Common myeloid progenitor, CD34-positive (primary cell): Measurements from ENCODE around the gene CCDC170.

ENCODE experiments used
- CTCF ChIA-PET: fragments of 350-600 bp; sonication (Branson Sonifier 250); formaldehyde crosslinking; loops from one replicate; lab custom pipeline; 2021; ENCODE audit warnings: antibody characterized with exemption; lab: Charles Lee
- POLR2A ChIA-PET: fragments of 350-600 bp; sonication (Branson Sonifier 250); formaldehyde crosslinking; loops from one replicate; lab custom pipeline; 2021; ENCODE audit warnings: antibody characterized with exemption; lab: Charles Lee
- DNase-seq, 3 donors: peaks; one replicate each; pipeline versions ENCODE4 v3.0.0 to v3.0.0-alpha.2; 2013
- H3K27ac ChIP-seq, 2 experiments: 1 replicate in 1 of 2; 2 replicates in 1 of 2; pipeline ENCODE4 v1.7.0; 2013; ENCODE audit warnings: inconsistent platforms in 2 of 2, low read length in 2 of 2, mild to moderate bottlenecking in 2 of 2, low read depth in 1 of 2, moderate library complexity in 1 of 2; ENCODE audit not compliant: severe bottlenecking in 2 of 2, insufficient read depth in 1 of 2, poor library complexity in 1 of 2
- H3K27me3 ChIP-seq, 5 experiments: replicated peaks in 2 of 5; 1 replicate in 3 of 5; 2 replicates in 2 of 5; pipeline versions ENCODE4 v1.6.1 to v1.7.0; 2013; ENCODE audit warnings: low read length in 4 of 5, mild to moderate bottlenecking in 2 of 5, moderate library complexity in 2 of 5, inconsistent platforms in 1 of 5; ENCODE audit not compliant: insufficient read depth in 5 of 5, control insufficient read depth in 4 of 5
- H3K36me3 ChIP-seq, 4 experiments: 1 replicate in 2 of 4; 2 replicates in 2 of 4; pipeline versions ENCODE4 v1.6.1 to v1.7.0; 2013; ENCODE audit warnings: low read length in 3 of 4, control low read depth in 1 of 4, mild to moderate bottlenecking in 1 of 4; ENCODE audit not compliant: control insufficient read depth in 4 of 4, insufficient read depth in 4 of 4
- H3K4me1 ChIP-seq, 4 experiments: 1 replicate in 3 of 4; 2 replicates in 1 of 4; pipeline versions ENCODE4 v1.6.1 to v1.7.1; 2013; ENCODE audit warnings: low read length in 3 of 4, mild to moderate bottlenecking in 3 of 4, control low read depth in 1 of 4, inconsistent platforms in 1 of 4, moderate library complexity in 1 of 4; ENCODE audit not compliant: control insufficient read depth in 4 of 4, insufficient read depth in 4 of 4; ENCODE audit errors: control extremely low read depth in 1 of 4
- H3K4me3 ChIP-seq, 7 experiments: 1 replicate in 4 of 7; 2 replicates in 3 of 7; pipeline versions ENCODE4 v1.5.1 to v1.7.0; 2013; ENCODE audit warnings: mild to moderate bottlenecking in 7 of 7, low read length in 6 of 7, moderate library complexity in 6 of 7, inconsistent platforms in 2 of 7, low read depth in 2 of 7, control low read depth in 1 of 7; ENCODE audit not compliant: insufficient read depth in 4 of 7, control insufficient read depth in 1 of 7; ENCODE audit errors: extremely low read depth in 1 of 7
- H3K9me3 ChIP-seq, 5 experiments: 1 replicate in 4 of 5; 2 replicates in 1 of 5; pipeline versions ENCODE4 v1.6.1 to v1.7.1; 2013; ENCODE audit warnings: low read length in 4 of 5, mild to moderate bottlenecking in 2 of 5, inconsistent platforms in 1 of 5, low read depth in 1 of 5, moderate library complexity in 1 of 5; ENCODE audit not compliant: control insufficient read depth in 4 of 5, insufficient read depth in 2 of 5; ENCODE audit errors: control extremely low read depth in 1 of 5
- whole genome bisulfite sequencing: methylation state at CpG from one replicate; pipeline ENCODE4 v1.1.5; 2013; ENCODE audit not compliant: insufficient coverage; 5-methylcytosine and 5-hydroxymethylcytosine counted together

Gene CCDC170

GRCh38 chr6:151577257-151577656, 83.4 kb downstream of the CCDC170 start:
- DNase-seq: no peak
- H3K36me3 ChIP-seq: no peaks in the 10 kb centered on the region
- no peaks in the 10 kb centered on the region for H3K4me1 ChIP-seq
- CTCF ChIA-PET: no interaction called here
- H3K27me3 ChIP-seq: no peaks in the 10 kb centered on the region
- H3K4me3 ChIP-seq: no peak overlapping the region
- POLR2A ChIA-PET: no interaction called here
- no peak overlapping the region for H3K27ac ChIP-seq
- H3K9me3 ChIP-seq: peaks cover 0 to 8% (median 0%) of the 10 kb centered on the region in 5 experiments
- 100% methylated on average over 2 of the region's 5 CpGs for WGBS

- WGBS: 100% methylated on average over 1 of the region's 2 CpGs
- Histone ChIP-seq H3K27me3 (no peaks in the 10 kb centered on the region), H3K9me3 (peaks cover 0 to 11% (median 0%) of the 10 kb centered on the region in 5 experiments), H3K27ac (no peak overlapping the region), H3K4me1 (peaks cover 0 to 5% (median 1%) of the 10 kb centered on the region in 4 experiments), H3K4me3 (no peak overlapping the region), H3K36me3 (no peaks in the 10 kb centered on the region)
- no peak for DNase-seq
- CTCF ChIA-PET: no interaction called here
- POLR2A ChIA-PET: no interaction called here
Observed at GRCh38 chr6:151585741-151586140, 91.9 kb downstream of the CCDC170 start.

GRCh38 chr6:151589667-151590066, 95.8 kb downstream of the CCDC170 start:
- H3K27ac ChIP-seq: no peak overlapping the region
- ChIA-PET CTCF (no interaction called here), POLR2A (no interaction called here)
- peaks cover 0 to 10% (median 2%) of the 10 kb centered on the region in 4 experiments for H3K4me1 ChIP-seq
- H3K4me3 ChIP-seq: no peak overlapping the region
- H3K9me3 ChIP-seq: peaks cover 0 to 12% (median 7%) of the 10 kb centered on the region in 5 experiments
- 98% methylated on average over 6 of the region's 6 CpGs for WGBS
- no peaks in the 10 kb centered on the region for H3K36me3 ChIP-seq
- no peaks in the 10 kb centered on the region for H3K27me3 ChIP-seq
- DNase-seq: no peak

- ChIA-PET POLR2A (no interaction called here), CTCF (no interaction called here)
- Histone ChIP-seq H3K4me1 (peaks cover 0 to 10% (median 2%) of the 10 kb centered on the region in 4 experiments), H3K36me3 (no peaks in the 10 kb centered on the region), H3K9me3 (peaks cover 0 to 12% (median 7%) of the 10 kb centered on the region in 5 experiments), H3K27me3 (no peaks in the 10 kb centered on the region), H3K27ac (no peak overlapping the region), H3K4me3 (no peak overlapping the region)
- no peak for DNase-seq
- WGBS: no CpG with 5 or more reads among the region's 2 CpGs
Observed at GRCh38 chr6:151590742-151591141, 96.9 kb downstream of the CCDC170 start.

- DNase-seq: no peak
- ChIA-PET POLR2A (no interaction called here), CTCF (no interaction called here)
- peaks cover 0 to 10% (median 2%) of the 10 kb centered on the region in 4 experiments for H3K4me1 ChIP-seq
- no peak overlapping the region for H3K4me3 ChIP-seq
- peaks cover 0 to 12% (median 7%) of the 10 kb centered on the region in 5 experiments for H3K9me3 ChIP-seq
- WGBS: 100% methylated on average over 4 of the region's 9 CpGs
- H3K27ac ChIP-seq: no peak overlapping the region
- H3K27me3 ChIP-seq: no peaks in the 10 kb centered on the region
- no peaks in the 10 kb centered on the region for H3K36me3 ChIP-seq
Observed at GRCh38 chr6:151592449-151593159, 98.8 kb downstream of the CCDC170 start.

- no peak for DNase-seq
- no peaks in the 10 kb centered on the region for H3K27me3 ChIP-seq
- H3K27ac ChIP-seq: no peak overlapping the region
- H3K4me3 ChIP-seq: no peak overlapping the region
- H3K36me3 ChIP-seq: no peaks in the 10 kb centered on the region
- peaks cover 0 to 9% (median 0%) of the 10 kb centered on the region in 5 experiments for H3K9me3 ChIP-seq
- CTCF ChIA-PET: no interaction called here
- WGBS: 97% methylated on average over 3 of the region's 4 CpGs
- H3K4me1 ChIP-seq: peaks cover 0 to 3% (median 2%) of the 10 kb centered on the region in 4 experiments
- POLR2A ChIA-PET: no interaction called here
Observed at GRCh38 chr6:151609146-151609902, 115.5 kb downstream of the CCDC170 start.

- Histone ChIP-seq H3K27me3 (no peaks in the 10 kb centered on the region), H3K36me3 (no peaks in the 10 kb centered on the region), H3K9me3 (peaks cover 0 to 9% (median 0%) of the 10 kb centered on the region in 5 experiments), H3K4me3 (no peak overlapping the region), H3K4me1 (peaks cover 0 to 3% (median 2%) of the 10 kb centered on the region in 4 experiments), H3K27ac (no peak overlapping the region)
- WGBS: no CpG with 5 or more reads among the region's 1 CpG
- ChIA-PET POLR2A (no interaction called here), CTCF (no interaction called here)
- no peak for DNase-seq
Observed at GRCh38 chr6:151610326-151610725, 116.5 kb downstream of the CCDC170 start.
